Neural cell (in vitro differentiated cells): ENCODE measurements around the gene CCN2. TPM values are rescaled to one million over a fixed set of nuclear protein-coding genes. Genes with fewer than 3 reads are reported as not detected.

Source experiments
- H2AFZ ChIP-seq: fragments of 200-600, 300-800 bp; sonication (generic), shearing (Covaris generic); 2 replicates; pipeline ENCODE4 v1.6.0; 2014; ENCODE audit warnings: low read depth, mild to moderate bottlenecking, antibody characterized with exemption, low read length, moderate library complexity
- H3F3A ChIP-seq: fragments of 200-600 bp; shearing (Covaris generic); 2 replicates; pipeline ENCODE4 v1.6.1; 2016; ENCODE audit warnings: mild to moderate bottlenecking, moderate library complexity, mixed read lengths, antibody characterized with exemption, low read length; ENCODE audit not compliant: insufficient read depth, poor library complexity, severe bottlenecking
- H3K27ac ChIP-seq: fragments of 200-600, 300-800 bp; sonication (generic), shearing (Covaris generic); 2 replicates; pipeline ENCODE4 v1.5.1; 2014; ENCODE audit warnings: mild to moderate bottlenecking, low read length, moderate library complexity
- H3K27me3 ChIP-seq: fragments of 300-800, 200-600 bp; sonication (generic), shearing (Covaris generic); 2 replicates; pipeline ENCODE4 v1.6.0; 2014; ENCODE audit warnings: mild to moderate bottlenecking, low read depth, low read length, moderate library complexity; ENCODE audit not compliant: insufficient read depth
- H3K36me3 ChIP-seq: fragments of 300-800, 200-600 bp; sonication (generic), shearing (Covaris generic); 2 replicates; pipeline ENCODE4 v1.5.1; 2014; ENCODE audit warnings: mild to moderate bottlenecking, antibody characterized with exemption, low read length, moderate library complexity; ENCODE audit not compliant: insufficient read depth
- H3K4me2 ChIP-seq: fragments of 300-800, 200-600 bp; sonication (generic), shearing (Covaris generic); 2 replicates; pipeline ENCODE4 v1.6.0; 2014; ENCODE audit warnings: mild to moderate bottlenecking, low read length
- H3K4me3 ChIP-seq: fragments of 300-800, 200-600 bp; sonication (generic), shearing (Covaris generic); 2 replicates; pipeline ENCODE4 v1.5.1; 2014; ENCODE audit warnings: mild to moderate bottlenecking, low read length, moderate library complexity
- H3K79me2 ChIP-seq: fragments of 200-600 bp; shearing (Covaris generic); replicated peaks from 2 replicates; pipeline ENCODE4 v1.6.0; 2014; ENCODE audit warnings: mild to moderate bottlenecking, low read length, moderate library complexity; ENCODE audit not compliant: insufficient read depth
- H3K9ac ChIP-seq: fragments of 300-800, 200-600 bp; sonication (generic), shearing (Covaris generic); 2 replicates; pipeline ENCODE4 v1.6.1; 2016; ENCODE audit warnings: mild to moderate bottlenecking, low read length, mixed read lengths
- H3K9me2 ChIP-seq: fragments of 200-600 bp; shearing (Covaris generic); 2 replicates; pipeline ENCODE4 v1.6.1; 2016; ENCODE audit warnings: mild to moderate bottlenecking, low read length, mixed read lengths; ENCODE audit not compliant: insufficient read depth
- H3K9me3 ChIP-seq: fragments of 200-600, 300-800 bp; sonication (generic), shearing (Covaris generic); 2 replicates; pipeline ENCODE4 v1.6.1; 2016; ENCODE audit warnings: mild to moderate bottlenecking, mixed run types, low read length, moderate library complexity, mixed read lengths
- H4K20me1 ChIP-seq: fragments of 200-600 bp; shearing (Covaris generic); 2 replicates; pipeline ENCODE4 v1.6.1; 2016; ENCODE audit warnings: mild to moderate bottlenecking, mixed run types; ENCODE audit not compliant: insufficient read depth
- CTCF ChIP-seq: fragments of 450-650 bp; IDR thresholded peaks from 2 replicates; pipeline ENCODE4 v1.5.1; 2014; ENCODE audit warnings: antibody characterized with exemption, mild to moderate bottlenecking, moderate library complexity; ENCODE audit not compliant: poor library complexity, severe bottlenecking
- EP300 ChIP-seq: fragments of 450-650 bp; conservative IDR thresholded peaks from 2 replicates; pipeline ENCODE4 v1.6.1; 2014; ENCODE audit warnings: antibody characterized with exemption, mild to moderate bottlenecking, moderate library complexity; ENCODE audit not compliant: poor library complexity, severe bottlenecking
- EZH2 ChIP-seq: fragments of 200-600, 300-800 bp; shearing (Covaris generic), sonication (generic); IDR thresholded peaks from 2 replicates; pipeline ENCODE4 v1.6.1; 2014; ENCODE audit warnings: antibody characterized with exemption, low read length, borderline replicate concordance, mild to moderate bottlenecking; ENCODE audit not compliant: insufficient read depth, poor library complexity, severe bottlenecking
- MXI1 ChIP-seq: fragments of 450-650 bp; conservative IDR thresholded peaks from 2 replicates; pipeline ENCODE4 v1.6.1; 2014; ENCODE audit warnings: antibody characterized with exemption, mild to moderate bottlenecking; ENCODE audit not compliant: poor library complexity, severe bottlenecking
- POLR2AphosphoS5 ChIP-seq: IDR thresholded peaks from 2 replicates; pipeline ENCODE4 v1.6.1; 2012
- RAD21 ChIP-seq: fragments of 450-650 bp; conservative IDR thresholded peaks from 2 replicates; pipeline ENCODE4 v1.6.1; 2014; ENCODE audit warnings: antibody characterized with exemption, mild to moderate bottlenecking, moderate library complexity
- REST ChIP-seq: IDR thresholded peaks from 2 replicates; pipeline ENCODE4 v1.6.1; 2012; ENCODE audit warnings: borderline replicate concordance
- SMC3 ChIP-seq: fragments of 450-650 bp; conservative IDR thresholded peaks from 2 replicates; pipeline ENCODE4 v1.6.1; 2014; ENCODE audit warnings: antibody characterized with exemption, mild to moderate bottlenecking, moderate library complexity; ENCODE audit not compliant: poor library complexity
- TAF1 ChIP-seq: IDR thresholded peaks from 2 replicates; pipeline ENCODE4 v1.6.1; 2012; ENCODE audit warnings: low read depth
- polyA plus RNA-seq: library from polyadenylated mRNA; depleted of rRNA; stranded (reverse); fragments of >200 nt; gene quantifications from 2 replicates; pipeline ENCODE4 v1.2.3, GENCODE V29; 2014

CCN2 gene
- polyA plus RNA-seq, 1 donor from 2014 or later: 1.5 TPM

- H3K9ac ChIP-seq: no peak overlapping the region
- TF ChIP-seq RAD21 (no peak), POLR2AphosphoS5 (no peak), EP300 (no peak), SMC3 (no peak), TAF1 (no peak), MXI1 (no peak), REST (no peak), EZH2 (no peak), CTCF (no peak)
- H3K27ac ChIP-seq: no peak overlapping the region
- peaks cover 11% of the 10 kb centered on the region for H3K27me3 ChIP-seq
- H3K36me3 ChIP-seq: no peaks in the 10 kb centered on the region
- H3K9me3 ChIP-seq: no peaks in the 10 kb centered on the region
- H2AFZ ChIP-seq: peak overlapping the region; percentile 29
- H3K79me2 ChIP-seq: no peaks in the 10 kb centered on the region
- no peaks in the 10 kb centered on the region for H3F3A ChIP-seq
- peak overlapping the region; percentile 63 for H3K4me3 ChIP-seq
- H3K4me2 ChIP-seq: peak overlapping the region; percentile 1
- no peaks in the 10 kb centered on the region for H4K20me1 ChIP-seq
- no peaks in the 10 kb centered on the region for H3K9me2 ChIP-seq
These were observed 531 bp upstream of the CCN2 start for GRCh38 chr6:131951576-131952230.

- Histone ChIP-seq H4K20me1 (no peaks in the 10 kb centered on the region), H3K27ac (no peak overlapping the region), H3K36me3 (no peaks in the 10 kb centered on the region), H3K27me3 (peaks cover 11% of the 10 kb centered on the region), H3K9ac (peak overlapping the region; percentile 40), H3K9me3 (no peaks in the 10 kb centered on the region), H2AFZ (no peak overlapping the region), H3K9me2 (no peaks in the 10 kb centered on the region), H3F3A (no peaks in the 10 kb centered on the region), H3K4me3 (peak overlapping the region; percentile 63), H3K79me2 (no peaks in the 10 kb centered on the region), H3K4me2 (no peak overlapping the region)
- TF ChIP-seq RAD21 (peak; percentile 65), POLR2AphosphoS5 (no peak), MXI1 (no peak), TAF1 (no peak), EZH2 (no peak), CTCF (peak; percentile 71), REST (no peak), SMC3 (peak; percentile 72), EP300 (no peak)
These were observed 1.0 kb downstream of the CCN2 start for GRCh38 chr6:131949909-131950766.
